GM23338 (cell line): ENCODE results near the gene TIE1. TPM values are rescaled to one million over a fixed set of nuclear protein-coding genes. Genes with fewer than 3 reads are reported as not detected.

ENCODE experiments used
- ATAC-seq: fragments of 200-7000 bp; cut with Tn5 transposase; 3 replicates; pipeline ENCODE4 v1.9.1; 2020
- DNase-seq: peaks from one replicate; pipeline ENCODE4 v3.0.0-alpha.2; 2015; ENCODE audit warnings: low spot score
- H2AFZ ChIP-seq: fragments of 200-600 bp; sonication (generic); 2 replicates; pipeline ENCODE4 v1.8.0; 2016; ENCODE audit warnings: antibody characterized with exemption, mild to moderate bottlenecking, moderate library complexity
- H3F3A ChIP-seq: fragments of 200-600 bp; sonication (generic); replicated peaks from 2 replicates; pipeline ENCODE4 v1.8.0; 2017; ENCODE audit warnings: antibody characterized with exemption, mixed run types, low read depth
- H3K27ac ChIP-seq: fragments of 200-600 bp; sonication (generic); 2 replicates; pipeline ENCODE4 v1.6.1; 2016; ENCODE audit warnings: low read depth
- H3K27me3 ChIP-seq: fragments of 200-600 bp; sonication (generic); 2 replicates; pipeline ENCODE4 v1.8.0; 2016; ENCODE audit warnings: mild to moderate bottlenecking, mixed run types, moderate library complexity; ENCODE audit not compliant: insufficient read depth
- H3K36me3 ChIP-seq: fragments of 200-600 bp; sonication (generic); 2 replicates; pipeline ENCODE4 v1.8.0; 2016; ENCODE audit warnings: mild to moderate bottlenecking; ENCODE audit not compliant: insufficient read depth
- H3K4me1 ChIP-seq: fragments of 200-600 bp; sonication (generic); 2 replicates; pipeline ENCODE4 v1.8.0; 2016; ENCODE audit warnings: mild to moderate bottlenecking, moderate library complexity; ENCODE audit not compliant: insufficient read depth
- H3K4me2 ChIP-seq: fragments of 200-600 bp; sonication (generic); 2 replicates; pipeline ENCODE4 v1.7.1; 2017; ENCODE audit warnings: mixed run types
- H3K4me3 ChIP-seq: fragments of 200-600 bp; sonication (generic); 2 replicates; pipeline ENCODE4 v1.6.1; 2016; ENCODE audit warnings: mixed run types
- H3K79me2 ChIP-seq: fragments of 200-600 bp; sonication (generic); replicated peaks from 2 replicates; pipeline ENCODE4 v1.8.0; 2017; ENCODE audit warnings: mild to moderate bottlenecking; ENCODE audit not compliant: insufficient read depth
- H3K9me2 ChIP-seq: fragments of 200-600 bp; sonication (generic); 2 replicates; pipeline ENCODE4 v1.8.0; 2017; ENCODE audit not compliant: insufficient read depth
- H4K20me1 ChIP-seq: fragments of 200-600 bp; sonication (generic); replicated peaks from 2 replicates; pipeline ENCODE4 v1.8.0; 2017; ENCODE audit warnings: mild to moderate bottlenecking; ENCODE audit not compliant: insufficient read depth
- H3K27ac Mint-ChIP-seq: 2 replicates; pipeline ENCODE4 v1.8.0; 2020; ENCODE audit warnings: inconsistent platforms, mild to moderate bottlenecking, moderate library complexity, mixed read lengths
- H3K27me3 Mint-ChIP-seq: 3 replicates; pipeline ENCODE4 v1.8.0; 2022; ENCODE audit warnings: low read depth, mild to moderate bottlenecking, moderate library complexity, mixed read lengths, inconsistent platforms; ENCODE audit not compliant: insufficient read depth, poor library complexity
- H3K36me3 Mint-ChIP-seq: 3 replicates; pipeline ENCODE4 v1.8.0; 2021; ENCODE audit warnings: low read depth, mild to moderate bottlenecking, inconsistent platforms, moderate library complexity, mixed read lengths
- H3K4me1 Mint-ChIP-seq: 3 replicates; pipeline ENCODE4 v1.8.0; 2020; ENCODE audit warnings: mild to moderate bottlenecking, inconsistent platforms, mixed read lengths
- H3K4me3 Mint-ChIP-seq: 3 replicates; pipeline ENCODE4 v1.8.0; 2021; ENCODE audit warnings: moderate library complexity, mild to moderate bottlenecking, inconsistent platforms, mixed read lengths
- H3K9me3 Mint-ChIP-seq: 3 replicates; pipeline ENCODE4 v1.8.0; 2020; ENCODE audit warnings: moderate library complexity, mild to moderate bottlenecking, inconsistent platforms, mixed read lengths
- CREB1 ChIP-seq: fragments of 250-450 bp; sonication (Bioruptor Pico); IDR thresholded peaks from 2 replicates; pipeline ENCODE4 v1.5.0; 2020; ENCODE audit warnings: low read depth, mild to moderate bottlenecking, moderate library complexity
- CTCF ChIP-seq, 2 experiments: fragments of 200-600 bp in 1 of 2; sonication (generic) in 1 of 2; conservative IDR thresholded peaks; 2 replicates each; pipeline versions ENCODE4 v1.5.1 to v1.6.1; 2016 to 2017; ENCODE audit warnings: antibody characterized with exemption in 2 of 2, low read depth in 2 of 2, mild to moderate bottlenecking in 2 of 2, moderate library complexity in 1 of 2
- ETS1 ChIP-seq: IDR thresholded peaks from 2 replicates; pipeline ENCODE4 v1.6.1; 2016; ENCODE audit warnings: antibody characterized with exemption
- EZH2 ChIP-seq: fragments of 200-600 bp; sonication (generic); IDR thresholded peaks from one replicate; pipeline ENCODE4 v1.8.0; 2017; ENCODE audit warnings: antibody characterized with exemption, mild to moderate bottlenecking, low read depth; ENCODE audit not compliant: unreplicated experiment
- EZH2phosphoT487 ChIP-seq: fragments of 200-600 bp; sonication (generic); IDR thresholded peaks from one replicate; pipeline ENCODE4 v1.8.1; 2018; ENCODE audit warnings: antibody characterized with exemption; ENCODE audit not compliant: unreplicated experiment
- JUNB ChIP-seq: IDR thresholded peaks from one replicate; pipeline ENCODE4 v1.6.1; 2016; ENCODE audit warnings: antibody characterized with exemption; ENCODE audit not compliant: unreplicated experiment
- NANOG ChIP-seq: IDR thresholded peaks from 2 replicates; pipeline ENCODE4 v1.6.1; 2016; ENCODE audit warnings: antibody characterized with exemption, borderline replicate concordance
- POLR2AphosphoS5 ChIP-seq: IDR thresholded peaks from 2 replicates; pipeline ENCODE4 v1.6.1; 2016; ENCODE audit warnings: antibody characterized with exemption, low read depth
- REST ChIP-seq: IDR thresholded peaks from one replicate; pipeline ENCODE4 v1.6.1; 2018; ENCODE audit warnings: antibody characterized with exemption; ENCODE audit not compliant: unreplicated experiment
- STAT1 ChIP-seq: IDR thresholded peaks from one replicate; pipeline ENCODE4 v1.6.1; 2016; ENCODE audit warnings: antibody characterized with exemption; ENCODE audit not compliant: unreplicated experiment
- ZNF114 ChIP-seq: fragments of 250-450 bp; sonication (Bioruptor Pico); IDR thresholded peaks from 2 replicates; pipeline ENCODE4 v1.5.0; 2020; ENCODE audit warnings: mild to moderate bottlenecking, moderate library complexity
- ZNF331 ChIP-seq: fragments of 250-450 bp; sonication (Bioruptor Pico); IDR thresholded peaks from 2 replicates; pipeline ENCODE4 v1.5.0; 2020; ENCODE audit warnings: low read depth, mild to moderate bottlenecking, moderate library complexity
- polyA plus RNA-seq: library from polyadenylated mRNA; unstranded; fragments of >200 nt; fragmentation: Nextera tagmentation; extraction: Ambion mirVana; gene quantifications from 2 replicates; pipeline ENCODE4 v1.2.1, GENCODE V29; 2016
- total RNA-seq: library from RNA; depleted of rRNA; stranded (reverse); fragments of >200 nt; shearing (Covaris generic); gene quantifications from 2 replicates; pipeline ENCODE4 v1.2.3, GENCODE V29; 2014
- TF ChIP-seq, protein P1 (sequence below): fragments of 250-450 bp; sonication (Bioruptor Pico); IDR thresholded peaks from 2 replicates; pipeline ENCODE4 v1.5.0; 2020; ENCODE audit warnings: mild to moderate bottlenecking, moderate library complexity

Gene TIE1
- total and polyA plus RNA-seq, 2 experiments from 2014 or later: 0.37 to 2.3 TPM

DNA sequence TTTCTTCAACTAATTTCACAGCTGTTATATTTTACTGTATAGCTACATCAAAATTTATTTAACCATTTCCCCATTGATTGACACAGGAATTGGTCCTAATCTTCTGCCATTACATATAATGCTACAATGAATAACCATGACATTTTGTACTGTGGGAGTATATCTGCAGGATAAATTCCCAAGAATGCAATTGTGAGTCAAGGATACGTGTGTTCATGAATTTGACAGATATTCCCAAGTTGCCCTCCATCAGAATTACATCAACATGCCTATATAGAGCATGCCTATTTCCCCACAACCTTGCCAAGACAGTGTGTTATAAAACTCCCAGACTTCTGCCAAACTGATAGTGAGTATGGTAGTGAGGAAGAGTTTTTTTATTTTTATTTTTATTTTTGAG lies 2.7 kb upstream of the TIE1 start:
- Histone ChIP-seq H4K20me1 (no peaks in the 10 kb centered on the region), H3K4me3 (no peak overlapping the region), H3K27me3 (no peaks in the 10 kb centered on the region), H3K4me2 (no peak overlapping the region), H2AFZ (no peak overlapping the region; the same call in 1 of the 2 replicates), H3K36me3 (no peaks in the 10 kb centered on the region), H3K4me1 (peaks cover 36% of the 10 kb centered on the region), H3F3A (no peaks in the 10 kb centered on the region), H3K79me2 (no peaks in the 10 kb centered on the region), H3K9me2 (peaks cover 3% of the 10 kb centered on the region; the same call in 1 of the 2 replicates), H3K27ac (no peak overlapping the region)
- H3K27me3 Mint-ChIP-seq: peaks cover 8% of the 10 kb centered on the region
- H3K9me3 Mint-ChIP-seq: no peaks in the 10 kb centered on the region
- H3K4me3 Mint-ChIP-seq: no peak overlapping the region
- TF ChIP-seq, protein P1, sequence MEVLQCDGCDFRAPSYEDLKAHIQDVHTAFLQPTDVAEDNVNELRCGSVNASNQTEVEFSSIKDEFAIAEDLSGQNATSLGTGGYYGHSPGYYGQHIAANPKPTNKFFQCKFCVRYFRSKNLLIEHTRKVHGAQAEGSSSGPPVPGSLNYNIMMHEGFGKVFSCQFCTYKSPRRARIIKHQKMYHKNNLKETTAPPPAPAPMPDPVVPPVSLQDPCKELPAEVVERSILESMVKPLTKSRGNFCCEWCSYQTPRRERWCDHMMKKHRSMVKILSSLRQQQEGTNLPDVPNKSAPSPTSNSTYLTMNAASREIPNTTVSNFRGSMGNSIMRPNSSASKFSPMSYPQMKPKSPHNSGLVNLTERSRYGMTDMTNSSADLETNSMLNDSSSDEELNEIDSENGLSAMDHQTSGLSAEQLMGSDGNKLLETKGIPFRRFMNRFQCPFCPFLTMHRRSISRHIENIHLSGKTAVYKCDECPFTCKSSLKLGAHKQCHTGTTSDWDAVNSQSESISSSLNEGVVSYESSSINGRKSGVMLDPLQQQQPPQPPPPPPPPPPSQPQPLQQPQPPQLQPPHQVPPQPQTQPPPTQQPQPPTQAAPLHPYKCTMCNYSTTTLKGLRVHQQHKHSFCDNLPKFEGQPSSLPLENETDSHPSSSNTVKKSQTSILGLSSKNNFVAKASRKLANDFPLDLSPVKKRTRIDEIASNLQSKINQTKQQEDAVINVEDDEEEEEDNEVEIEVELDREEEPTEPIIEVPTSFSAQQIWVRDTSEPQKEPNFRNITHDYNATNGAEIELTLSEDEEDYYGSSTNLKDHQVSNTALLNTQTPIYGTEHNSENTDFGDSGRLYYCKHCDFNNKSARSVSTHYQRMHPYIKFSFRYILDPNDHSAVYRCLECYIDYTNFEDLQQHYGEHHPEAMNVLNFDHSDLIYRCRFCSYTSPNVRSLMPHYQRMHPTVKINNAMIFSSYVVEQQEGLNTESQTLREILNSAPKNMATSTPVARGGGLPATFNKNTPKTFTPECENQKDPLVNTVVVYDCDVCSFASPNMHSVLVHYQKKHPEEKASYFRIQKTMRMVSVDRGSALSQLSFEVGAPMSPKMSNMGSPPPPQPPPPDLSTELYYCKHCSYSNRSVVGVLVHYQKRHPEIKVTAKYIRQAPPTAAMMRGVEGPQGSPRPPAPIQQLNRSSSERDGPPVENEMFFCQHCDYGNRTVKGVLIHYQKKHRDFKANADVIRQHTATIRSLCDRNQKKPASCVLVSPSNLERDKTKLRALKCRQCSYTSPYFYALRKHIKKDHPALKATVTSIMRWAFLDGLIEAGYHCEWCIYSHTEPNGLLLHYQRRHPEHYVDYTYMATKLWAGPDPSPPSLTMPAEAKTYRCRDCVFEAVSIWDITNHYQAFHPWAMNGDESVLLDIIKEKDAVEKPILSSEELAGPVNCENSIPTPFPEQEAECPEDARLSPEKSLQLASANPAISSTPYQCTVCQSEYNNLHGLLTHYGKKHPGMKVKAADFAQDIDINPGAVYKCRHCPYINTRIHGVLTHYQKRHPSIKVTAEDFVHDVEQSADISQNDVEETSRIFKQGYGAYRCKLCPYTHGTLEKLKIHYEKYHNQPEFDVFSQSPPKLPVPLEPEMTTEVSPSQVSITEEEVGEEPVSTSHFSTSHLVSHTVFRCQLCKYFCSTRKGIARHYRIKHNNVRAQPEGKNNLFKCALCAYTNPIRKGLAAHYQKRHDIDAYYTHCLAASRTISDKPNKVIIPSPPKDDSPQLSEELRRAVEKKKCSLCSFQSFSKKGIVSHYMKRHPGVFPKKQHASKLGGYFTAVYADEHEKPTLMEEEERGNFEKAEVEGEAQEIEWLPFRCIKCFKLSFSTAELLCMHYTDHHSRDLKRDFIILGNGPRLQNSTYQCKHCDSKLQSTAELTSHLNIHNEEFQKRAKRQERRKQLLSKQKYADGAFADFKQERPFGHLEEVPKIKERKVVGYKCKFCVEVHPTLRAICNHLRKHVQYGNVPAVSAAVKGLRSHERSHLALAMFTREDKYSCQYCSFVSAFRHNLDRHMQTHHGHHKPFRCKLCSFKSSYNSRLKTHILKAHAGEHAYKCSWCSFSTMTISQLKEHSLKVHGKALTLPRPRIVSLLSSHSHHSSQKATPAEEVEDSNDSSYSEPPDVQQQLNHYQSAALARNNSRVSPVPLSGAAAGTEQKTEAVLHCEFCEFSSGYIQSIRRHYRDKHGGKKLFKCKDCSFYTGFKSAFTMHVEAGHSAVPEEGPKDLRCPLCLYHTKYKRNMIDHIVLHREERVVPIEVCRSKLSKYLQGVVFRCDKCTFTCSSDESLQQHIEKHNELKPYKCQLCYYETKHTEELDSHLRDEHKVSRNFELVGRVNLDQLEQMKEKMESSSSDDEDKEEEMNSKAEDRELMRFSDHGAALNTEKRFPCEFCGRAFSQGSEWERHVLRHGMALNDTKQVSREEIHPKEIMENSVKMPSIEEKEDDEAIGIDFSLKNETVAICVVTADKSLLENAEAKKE (CRISPR knock-in tag): no peak
- TF ChIP-seq STAT1: no peak
- no peak for TF ChIP-seq CTCF (conservative IDR thresholded peaks at IDR 0.05; ENCODE audit: low read depth in 2 of 2)
- TF ChIP-seq REST: no peak
- TF ChIP-seq POLR2AphosphoS5: no peak
- TF ChIP-seq NANOG: no peak
- no peak for TF ChIP-seq EZH2
- TF ChIP-seq JUNB: no peak
- no peak for TF ChIP-seq ZNF114 (CRISPR knock-in tag)
- TF ChIP-seq EZH2phosphoT487: no peak
- TF ChIP-seq ETS1: no peak
- no peak for TF ChIP-seq CREB1 (CRISPR knock-in tag)
- TF ChIP-seq ZNF331 (CRISPR knock-in tag): no peak
- no peak for ATAC-seq
- H3K36me3 Mint-ChIP-seq: no peaks in the 10 kb centered on the region
- peaks cover 47% of the 10 kb centered on the region for H3K4me1 Mint-ChIP-seq
- no peak for DNase-seq
- no peak overlapping the region; the same call in 1 of the 2 replicates for H3K27ac Mint-ChIP-seq
